ENCODE data around the gene HTR3E.

The HTR3E gene

DNA sequence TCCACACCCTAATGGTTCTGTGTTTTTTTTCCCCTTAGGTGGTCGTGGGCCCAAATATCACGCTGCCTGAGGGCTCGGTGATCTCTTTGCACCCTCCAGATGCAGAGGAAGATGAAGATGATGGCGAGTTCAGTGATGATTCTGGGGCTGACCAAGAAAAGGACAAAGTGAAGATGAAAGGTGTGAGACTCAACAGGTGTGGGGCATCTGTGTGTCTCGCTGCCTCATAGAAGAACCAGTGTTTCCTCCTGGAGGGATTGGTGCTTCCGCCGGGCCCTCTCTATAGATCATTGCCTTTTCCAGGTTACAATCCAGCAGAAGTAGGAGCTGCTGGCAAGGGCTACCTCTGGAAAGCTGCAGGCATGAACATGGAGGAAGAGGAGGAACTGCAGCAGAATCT is 45.3 kb downstream of the HTR3E start:
- no peak for TF ChIP-seq CTCF (IDR thresholded peaks at IDR 0.05; ENCODE audit: insufficient read depth, low read length, poor library complexity, severe bottlenecking)
- Histone ChIP-seq H3K36me3 (ENCODE audit: control insufficient read depth, insufficient read depth, low read length) (peaks cover 35% of the 10 kb centered on the region), H3K4me3 (replicated peaks; ENCODE audit: low read depth, low read length) (no peak overlapping the region), H3K27me3 (replicated peaks; ENCODE audit: control insufficient read depth, insufficient read depth, low read length) (no peaks in the 10 kb centered on the region)
- DNase-seq (ENCODE audit: extremely low read depth, insufficient read length), result no peak

GRCh38 chr3:184143327-184143726 is 46.5 kb downstream of the HTR3E start:
- no peak for TF ChIP-seq CTCF (IDR thresholded peaks at IDR 0.05; ENCODE audit: insufficient read depth, low read length, poor library complexity, severe bottlenecking)
- Histone ChIP-seq H3K27me3 (replicated peaks; ENCODE audit: control insufficient read depth, insufficient read depth, low read length) (no peaks in the 10 kb centered on the region), H3K36me3 (ENCODE audit: control insufficient read depth, insufficient read depth, low read length) (peaks cover 35% of the 10 kb centered on the region), H3K4me3 (replicated peaks; ENCODE audit: low read depth, low read length) (no peak overlapping the region)
- no peak for DNase-seq (ENCODE audit: extremely low read depth, insufficient read length)

DNA sequence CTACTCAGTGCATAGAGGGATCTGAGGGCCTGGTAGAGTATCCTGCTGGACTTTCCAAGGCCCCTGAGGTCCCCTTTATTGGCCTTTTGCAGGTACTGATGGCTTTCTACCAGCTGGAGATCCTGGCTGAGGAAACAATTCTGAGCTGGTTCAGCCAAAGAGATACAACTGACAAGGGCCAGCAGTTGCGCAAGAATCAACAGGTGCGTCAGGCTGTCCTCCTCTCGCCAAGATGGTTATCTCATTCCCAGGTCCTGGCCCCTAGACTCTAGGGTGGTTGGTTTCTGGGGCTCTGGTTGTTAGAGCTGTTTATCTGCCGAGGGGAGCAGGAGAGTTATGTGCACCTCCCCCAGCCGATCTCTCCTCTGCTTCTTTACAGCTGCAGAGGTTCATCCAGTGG is 47.6 kb downstream of the HTR3E start:
- Histone ChIP-seq H3K27me3 (replicated peaks; ENCODE audit: control insufficient read depth, insufficient read depth, low read length) (no peaks in the 10 kb centered on the region), H3K36me3 (ENCODE audit: control insufficient read depth, insufficient read depth, low read length) (peaks cover 35% of the 10 kb centered on the region), H3K4me3 (replicated peaks; ENCODE audit: low read depth, low read length) (no peak overlapping the region)
- no peak for DNase-seq (ENCODE audit: extremely low read depth, insufficient read length)
- no peak for TF ChIP-seq CTCF (IDR thresholded peaks at IDR 0.05; ENCODE audit: insufficient read depth, low read length, poor library complexity, severe bottlenecking)

- DNase-seq (ENCODE audit: extremely low read depth, insufficient read length), result no peak
- no peaks in the 10 kb centered on the region for H3K27me3 ChIP-seq (replicated peaks; ENCODE audit: control insufficient read depth, insufficient read depth, low read length)
- peak; percentile 24 for TF ChIP-seq CTCF (IDR thresholded peaks at IDR 0.05; ENCODE audit: insufficient read depth, low read length, poor library complexity, severe bottlenecking)
- peaks cover 34% of the 10 kb centered on the region for H3K36me3 ChIP-seq (ENCODE audit: control insufficient read depth, insufficient read depth, low read length)
- H3K4me3 ChIP-seq (replicated peaks; ENCODE audit: low read depth, low read length), result no peak overlapping the region
These were observed 48.3 kb downstream of the HTR3E start for GRCh38 chr3:184145111-184145524.

DNA sequence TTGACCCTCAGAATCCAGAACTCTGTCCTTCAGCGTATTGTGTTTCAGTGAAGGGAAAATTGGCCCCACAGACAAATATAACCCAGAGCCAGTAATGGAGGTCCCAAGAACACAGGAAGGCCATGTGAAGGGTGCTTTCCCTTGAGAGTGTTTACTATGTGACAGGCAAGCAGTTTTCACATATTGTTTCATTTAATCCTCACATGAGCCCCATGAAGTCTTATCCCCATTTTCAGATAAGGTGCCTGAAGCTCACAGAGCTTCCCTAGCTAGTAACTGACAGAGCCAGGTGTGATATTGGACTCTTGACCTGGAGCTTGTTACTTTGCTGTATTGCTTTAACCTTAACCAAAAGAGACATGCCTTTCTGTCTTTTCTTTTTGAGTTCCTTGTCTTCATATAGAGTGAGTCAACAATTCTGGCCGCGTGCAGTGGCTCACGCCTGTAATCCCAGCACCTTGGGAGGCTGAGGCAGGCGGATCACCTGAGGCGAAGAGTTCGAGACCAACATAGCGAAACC is 48.9 kb downstream of the HTR3E start:
- no peak for DNase-seq (ENCODE audit: extremely low read depth, insufficient read length)
- no peak for TF ChIP-seq CTCF (IDR thresholded peaks at IDR 0.05; ENCODE audit: insufficient read depth, low read length, poor library complexity, severe bottlenecking)
- Histone ChIP-seq H3K36me3 (ENCODE audit: control insufficient read depth, insufficient read depth, low read length) (peaks cover 28% of the 10 kb centered on the region), H3K27me3 (replicated peaks; ENCODE audit: control insufficient read depth, insufficient read depth, low read length) (no peaks in the 10 kb centered on the region), H3K4me3 (replicated peaks; ENCODE audit: low read depth, low read length) (no peak overlapping the region)

GRCh38 chr3:184148076-184148475 is 51.2 kb downstream of the HTR3E start:
- H3K4me3 ChIP-seq (replicated peaks; ENCODE audit: low read depth, low read length), result no peak overlapping the region
- DNase-seq (ENCODE audit: extremely low read depth, insufficient read length), result no peak
- no peaks in the 10 kb centered on the region for H3K27me3 ChIP-seq (replicated peaks; ENCODE audit: control insufficient read depth, insufficient read depth, low read length)
- H3K36me3 ChIP-seq (ENCODE audit: control insufficient read depth, insufficient read depth, low read length), result peaks cover 13% of the 10 kb centered on the region
- TF ChIP-seq CTCF (IDR thresholded peaks at IDR 0.05; ENCODE audit: insufficient read depth, low read length, poor library complexity, severe bottlenecking), result no peak
